ENCODE data around the gene RSPH4A.
A peak's percentile ranks its signal among the peaks of the same experiment; 100 is the strongest.

RSPH4A gene

GRCh38 chr6:116667623-116668022 is 51.3 kb downstream of the RSPH4A start:
- TF ChIP-seq CTCF (IDR thresholded peaks at IDR 0.05; ENCODE audit: low read depth, low read length, missing control alignments), result no peak
- DNase-seq (ENCODE audit: low read depth), result no peak
- peak overlapping the region; percentile 72 for H3K4me3 ChIP-seq (ENCODE audit: low read depth, low read length)
- in situ Hi-C loops (cut with HindIII; ENCODE audit: low sequenced_read_pairs), result no loop called here

- TF ChIP-seq CTCF (IDR thresholded peaks at IDR 0.05; ENCODE audit: low read depth, low read length, missing control alignments), result no peak
- DNase-seq (ENCODE audit: low read depth), result no peak
- in situ Hi-C loops (cut with HindIII; ENCODE audit: low sequenced_read_pairs), result no loop called here
- H3K4me3 ChIP-seq (ENCODE audit: low read depth, low read length), result no peak overlapping the region
These were observed 56.0 kb downstream of the RSPH4A start for GRCh38 chr6:116672306-116672705.

- in situ Hi-C loops (cut with HindIII; ENCODE audit: low sequenced_read_pairs), result no loop called here
- no peak for DNase-seq (ENCODE audit: low read depth)
- TF ChIP-seq CTCF (IDR thresholded peaks at IDR 0.05; ENCODE audit: low read depth, low read length, missing control alignments), result no peak
- H3K4me3 ChIP-seq (ENCODE audit: low read depth, low read length), result no peak overlapping the region
These were observed 59.7 kb downstream of the RSPH4A start for GRCh38 chr6:116676021-116676420.

- in situ Hi-C loops (cut with HindIII; ENCODE audit: low sequenced_read_pairs), result no loop called here
- no peak for TF ChIP-seq CTCF (IDR thresholded peaks at IDR 0.05; ENCODE audit: low read depth, low read length, missing control alignments)
- DNase-seq (ENCODE audit: low read depth), result peak; percentile 68
- peak within 1 kb of the TSS; percentile 95 for H3K4me3 ChIP-seq (ENCODE audit: low read depth, low read length)
These were observed 64.8 kb downstream of the RSPH4A start, which contains the start of gene KPNA5 for GRCh38 chr6:116680880-116681672. Gene KPNA5, plus strand, starts transcription at chr6:116681211. Its CDS starts 124 bp downstream, at chr6:116681335.

GRCh38 chr6:116682334-116682712 is 66.0 kb downstream of the RSPH4A start:
- in situ Hi-C loops (cut with HindIII; ENCODE audit: low sequenced_read_pairs), result no loop called here
- DNase-seq (ENCODE audit: low read depth), result peak; percentile 29
- no peak for TF ChIP-seq CTCF (IDR thresholded peaks at IDR 0.05; ENCODE audit: low read depth, low read length, missing control alignments)
- peak overlapping the region; percentile 95 for H3K4me3 ChIP-seq (ENCODE audit: low read depth, low read length)

Measured in astrocyte of the cerebellum (primary cell).